HEK293 (cell line): ENCODE results near the gene MRPL34.

Source experiments
- CTCF ChIA-PET: fragments of 350-600 bp; formaldehyde crosslinking; extraction: SDS; loops from one replicate; lab custom pipeline; 2021; ENCODE audit warnings: antibody characterized with exemption; lab: Yijun Ruan, JAX
- POLR2A ChIA-PET: fragments of 300-600 bp; formaldehyde crosslinking; extraction: SDS; loops from one replicate; lab custom pipeline; 2020; ENCODE audit warnings: antibody characterized with exemption, inconsistent platforms; lab: Yijun Ruan, JAX
- H3K27ac ChIP-seq: fragments of 200-500 bp; sonication (Bioruptor generic); 2 replicates; pipeline ENCODE4 v1.5.1; 2014; ENCODE audit warnings: low read depth, low read length, control low read depth, inconsistent platforms; ENCODE audit errors: extremely low read depth
- H3K36me3 ChIP-seq, 2 experiments: fragments of 200-500 bp in 1 of 2; sonication (Bioruptor generic) in 1 of 2; 1 replicate in 1 of 2; 2 replicates in 1 of 2; pipeline ENCODE4 v1.5.1; 2014 to 2017; ENCODE audit warnings: inconsistent platforms in 2 of 2, low read length in 2 of 2; ENCODE audit not compliant: control insufficient read depth in 2 of 2, insufficient read depth in 1 of 2
- H3K4me1 ChIP-seq: fragments of 200-500 bp; sonication (Bioruptor generic); 2 replicates; pipeline ENCODE4 v1.5.1; 2014; ENCODE audit warnings: mild to moderate bottlenecking, low read length, inconsistent platforms; ENCODE audit not compliant: control insufficient read depth, insufficient read depth
- H3K4me3 ChIP-seq: 2 replicates; pipeline ENCODE4 v1.5.1; 2011; ENCODE audit warnings: low read depth, mild to moderate bottlenecking, control low read depth, low read length, moderate library complexity
- H3K9me3 ChIP-seq: fragments of 200-500 bp; sonication (Bioruptor generic); 2 replicates; pipeline ENCODE4 v1.5.1; 2014; ENCODE audit warnings: low read depth, low read length, inconsistent platforms; ENCODE audit not compliant: control insufficient read depth, insufficient read depth
- GLIS2 ChIP-seq: fragments of 450-650 bp; formaldehyde crosslinking; IDR thresholded peaks from 2 replicates; pipeline ENCODE4 v1.5.1; 2016; ENCODE audit warnings: missing biosample characterization, missing genetic modification characterization
- INSM2 ChIP-seq: fragments of 450-650 bp; formaldehyde crosslinking; IDR thresholded peaks from 2 replicates; pipeline ENCODE4 v1.5.1; 2016; ENCODE audit warnings: missing biosample characterization, missing genetic modification characterization
- KLF16 ChIP-seq: fragments of 450-650 bp; formaldehyde crosslinking; IDR thresholded peaks from 2 replicates; pipeline ENCODE4 v1.5.1; 2017; ENCODE audit warnings: missing biosample characterization, missing genetic modification characterization
- PRDM1 ChIP-seq: fragments of 450-650 bp; formaldehyde crosslinking; IDR thresholded peaks from 2 replicates; pipeline ENCODE4; 2016; ENCODE audit warnings: missing biosample characterization, missing genetic modification characterization
- PRDM10 ChIP-seq: fragments of 450-650 bp; formaldehyde crosslinking; IDR thresholded peaks from 2 replicates; pipeline ENCODE4 v1.5.1; 2016; ENCODE audit warnings: missing biosample characterization, missing genetic modification characterization
- PRDM4 ChIP-seq: fragments of 450-650 bp; formaldehyde crosslinking; IDR thresholded peaks from 2 replicates; pipeline ENCODE4 v1.5.1; 2017; ENCODE audit warnings: missing biosample characterization, missing genetic modification characterization
- SCRT1 ChIP-seq: fragments of 450-650 bp; formaldehyde crosslinking; IDR thresholded peaks from 2 replicates; pipeline ENCODE4 v1.5.1; 2016; ENCODE audit warnings: missing biosample characterization, missing genetic modification characterization, borderline replicate concordance
- ZBTB21 ChIP-seq: fragments of 450-650 bp; formaldehyde crosslinking; IDR thresholded peaks from 2 replicates; pipeline ENCODE4 v1.5.1; 2017; ENCODE audit warnings: missing biosample characterization, missing genetic modification characterization
- ZBTB6 ChIP-seq: fragments of 450-650 bp; formaldehyde crosslinking; IDR thresholded peaks from 2 replicates; pipeline ENCODE4 v1.5.1; 2017; ENCODE audit warnings: missing biosample characterization, missing genetic modification characterization
- ZIC2 ChIP-seq: fragments of 450-650 bp; formaldehyde crosslinking; IDR thresholded peaks from 2 replicates; pipeline ENCODE4 v1.5.1; 2016; ENCODE audit warnings: missing biosample characterization, missing genetic modification characterization
- ZNF132 ChIP-seq: fragments of 450-650 bp; formaldehyde crosslinking; IDR thresholded peaks from 2 replicates; pipeline ENCODE4 v1.5.1; 2017; ENCODE audit warnings: missing biosample characterization, missing genetic modification characterization, borderline replicate concordance
- ZNF174 ChIP-seq: fragments of 450-650 bp; formaldehyde crosslinking; IDR thresholded peaks from 2 replicates; pipeline ENCODE4 v1.5.0; 2017; ENCODE audit warnings: missing biosample characterization, mild to moderate bottlenecking, missing genetic modification characterization
- ZNF324 ChIP-seq: fragments of 450-650 bp; formaldehyde crosslinking; IDR thresholded peaks from 2 replicates; pipeline ENCODE4 v1.5.1; 2016; ENCODE audit warnings: missing biosample characterization, missing genetic modification characterization
- ZNF366 ChIP-seq: fragments of 450-650 bp; formaldehyde crosslinking; conservative IDR thresholded peaks from 2 replicates; pipeline ENCODE4 v1.5.1; 2016; ENCODE audit warnings: missing biosample characterization, missing genetic modification characterization
- ZNF394 ChIP-seq: fragments of 450-650 bp; formaldehyde crosslinking; IDR thresholded peaks from 2 replicates; pipeline ENCODE4 v1.5.1; 2016; ENCODE audit warnings: missing biosample characterization, missing genetic modification characterization, mild to moderate bottlenecking, moderate library complexity, borderline replicate concordance
- ZNF426 ChIP-seq: fragments of 450-650 bp; formaldehyde crosslinking; IDR thresholded peaks from 2 replicates; pipeline ENCODE4 v1.5.1; 2017; ENCODE audit warnings: missing biosample characterization, missing genetic modification characterization, mild to moderate bottlenecking, inconsistent platforms, moderate library complexity
- ZNF449 ChIP-seq: fragments of 450-650 bp; formaldehyde crosslinking; IDR thresholded peaks from 2 replicates; pipeline ENCODE4 v1.5.1; 2017; ENCODE audit warnings: missing biosample characterization, mild to moderate bottlenecking, missing genetic modification characterization, moderate library complexity
- ZNF558 ChIP-seq: fragments of 450-650 bp; formaldehyde crosslinking; IDR thresholded peaks from 2 replicates; pipeline ENCODE4 v1.5.1; 2016; ENCODE audit warnings: missing biosample characterization, missing genetic modification characterization
- ZNF561 ChIP-seq: fragments of 450-650 bp; IDR thresholded peaks from 2 replicates; pipeline ENCODE4 v1.5.1; 2018; ENCODE audit warnings: missing biosample characterization, missing genetic modification characterization, borderline replicate concordance
- ZNF626 ChIP-seq: fragments of 450-650 bp; sonication (Bioruptor Pico); formaldehyde crosslinking; IDR thresholded peaks from 2 replicates; pipeline ENCODE4 v1.5.1; 2018; ENCODE audit warnings: missing biosample characterization, missing genetic modification characterization, inconsistent platforms
- ZNF785 ChIP-seq: fragments of 450-650 bp; formaldehyde crosslinking; IDR thresholded peaks from 2 replicates; pipeline ENCODE4 v1.5.1; 2016; ENCODE audit warnings: missing biosample characterization, missing genetic modification characterization
- ZXDB ChIP-seq: fragments of 450-650 bp; formaldehyde crosslinking; IDR thresholded peaks from 2 replicates; pipeline ENCODE4 v1.5.1; 2016; ENCODE audit warnings: missing biosample characterization, missing genetic modification characterization

Gene MRPL34

GRCh38 chr19:17341845-17342244 lies 36.2 kb downstream of the MRPL34 start:
- peaks cover 0 to 28% of the 10 kb centered on the region in 2 experiments; a peak in 2 of 3 replicates for H3K36me3 ChIP-seq
- no peak overlapping the region for H3K4me3 ChIP-seq
- ChIA-PET CTCF (interaction anchor here (0.6 to 3.1 kb wide), 3 partner anchors 44 to 1247 kb away, joined by 4 to 9 read pairs (median 7); no protein-coding TSS in a partner anchor), POLR2A (no interaction called here)
- H3K27ac ChIP-seq = no peak overlapping the region
- TF ChIP-seq ZNF561 (tag by site-specific recombination) = no peak
- TF ChIP-seq ZNF558 = no peak
- no peak for TF ChIP-seq ZBTB21 (tag by site-specific recombination)
- TF ChIP-seq ZNF366 (tag by site-specific recombination) = no peak
- TF ChIP-seq ZNF785 (tag by site-specific recombination) = no peak
- TF ChIP-seq ZNF626 (tag by site-specific recombination) = no peak
- TF ChIP-seq PRDM1 = peak; percentile 85
- TF ChIP-seq ZNF324 (tag by site-specific recombination) = no peak
- peak; percentile 80; the same call in 1 of the 2 replicates for TF ChIP-seq ZBTB6 (tag by site-specific recombination)
- peak; percentile 41; the same call in 1 of the 2 replicates for TF ChIP-seq ZNF394 (tag by site-specific recombination)
- TF ChIP-seq ZNF449 (tag by site-specific recombination) = no peak
- TF ChIP-seq PRDM4 (tag by site-specific recombination) = 0 out of 2 replicates have a peak, but pooled peaks have one; percentile 3
- no peak for TF ChIP-seq ZNF174
- no peak for TF ChIP-seq ZIC2 (tag by site-specific recombination)
- no peak for TF ChIP-seq ZXDB (tag by site-specific recombination)
- peaks cover 4% of the 10 kb centered on the region; the same call in 1 of the 2 replicates for H3K4me1 ChIP-seq
- H3K9me3 ChIP-seq = no peaks in the 10 kb centered on the region

- ChIA-PET POLR2A (interaction anchor here (0.6 to 1.3 kb wide), 3 partner anchors 18 to 313 kb away, joined by 4 to 6 read pairs (median 5); partner anchors contain the start of gene DDA1), CTCF (interaction anchor here (0.7 to 2.2 kb wide), 12 partner anchors 10 to 631 kb away, joined by 3 to 17 read pairs (median 4); no protein-coding TSS in a partner anchor)
- Histone ChIP-seq H3K36me3 (peaks cover 0 to 9% of the 10 kb centered on the region in 2 experiments; a peak in 2 of 3 replicates), H3K4me1 (no peaks in the 10 kb centered on the region), H3K9me3 (no peaks in the 10 kb centered on the region), H3K4me3 (no peak overlapping the region), H3K27ac (no peak overlapping the region)
- TF ChIP-seq ZNF132 (tag by site-specific recombination) (no peak), ZNF426 (tag by site-specific recombination) (no peak), PRDM10 (tag by site-specific recombination) (0 out of 2 replicates have a peak, but pooled peaks have one; percentile 38), ZIC2 (tag by site-specific recombination) (no peak), INSM2 (tag by site-specific recombination) (no peak), GLIS2 (tag by site-specific recombination) (peak; percentile 50), KLF16 (tag by site-specific recombination) (0 out of 2 replicates have a peak, but pooled peaks have one; percentile 44), SCRT1 (tag by site-specific recombination) (no peak)
These were observed 40.5 kb downstream of the MRPL34 start for GRCh38 chr19:17346109-17346671.
